Muscle of leg (tissue), 11 donors: ENCODE data around the gene PPP2R1A. TPM values are rescaled to one million over a fixed set of nuclear protein-coding genes. Genes with fewer than 3 reads are reported as not detected.

Source experiments
- DNase-seq: peaks from one replicate; pipeline ENCODE4 v3.0.0; 2013
- H3K27ac ChIP-seq: one replicate; pipeline ENCODE4 v1.5.1; 2013; ENCODE audit warnings: mild to moderate bottlenecking, low read length, control low read depth
- H3K27me3 ChIP-seq: one replicate; pipeline ENCODE4 v1.6.1; 2013; ENCODE audit warnings: low read length; ENCODE audit not compliant: control insufficient read depth, insufficient read depth
- H3K36me3 ChIP-seq: one replicate; pipeline ENCODE4 v1.6.1; 2013; ENCODE audit warnings: low read length; ENCODE audit not compliant: control insufficient read depth, insufficient read depth
- H3K4me1 ChIP-seq: one replicate; pipeline ENCODE4 v1.6.1; 2013; ENCODE audit warnings: low read length; ENCODE audit not compliant: control insufficient read depth, insufficient read depth
- H3K4me3 ChIP-seq: one replicate; pipeline ENCODE4 v1.5.1; 2013; ENCODE audit warnings: low read length, control low read depth
- H3K9me3 ChIP-seq: replicated peaks from 2 replicates; pipeline ENCODE4 v1.6.1; 2013; ENCODE audit warnings: low read depth, low read length; ENCODE audit not compliant: control insufficient read depth
- WGBS: methylation state at CpG from one replicate; pipeline ENCODE4 v1.1.5; 2013; ENCODE audit warnings: missing lambda C conversion rate; ENCODE audit not compliant: insufficient coverage; 5-methylcytosine and 5-hydroxymethylcytosine counted together
- polyA plus RNA-seq, 8 donors: library from polyadenylated mRNA; unstranded; fragments of 120-200 nt; gene quantifications; one replicate each; pipeline versions ENCODE4 v1.2.1 to v1.2.3, GENCODE V29; 2013; ENCODE audit warnings: inconsistent platforms in 1 of 8, low replicate concordance in 1 of 8; ENCODE audit not compliant: insufficient read length in 8 of 8, insufficient read depth in 1 of 8
- total RNA-seq: library from RNA; stranded (reverse); fragments of 120-200 nt; gene quantifications from one replicate; pipeline ENCODE4 v1.2.4, GENCODE V29; 2013

PPP2R1A gene
- total and polyA plus RNA-seq, 9 donors = 136 to 349 (median 306) TPM

DNA sequence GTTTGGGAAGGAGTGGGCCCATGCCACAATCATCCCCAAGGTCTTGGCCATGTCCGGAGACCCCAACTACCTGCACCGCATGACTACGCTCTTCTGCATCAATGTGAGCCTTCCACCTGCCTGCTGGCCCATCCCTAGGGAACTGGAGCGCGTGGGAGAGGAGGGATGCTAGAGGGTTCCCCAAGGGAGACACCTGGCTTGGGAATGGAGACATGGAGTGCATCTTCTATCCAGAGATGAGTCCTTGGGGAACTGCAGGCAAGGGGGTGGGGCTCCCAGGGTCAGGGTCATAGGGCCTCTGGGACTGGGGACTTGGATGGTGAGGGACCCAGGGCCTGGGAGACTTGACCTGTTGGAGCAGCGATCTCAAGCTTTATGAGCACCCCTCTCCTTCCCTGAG is 31.2 kb downstream of the PPP2R1A start:
- H3K4me3 ChIP-seq = no peak overlapping the region
- WGBS = no CpG with 5 or more reads among the region's 6 CpGs
- H3K27ac ChIP-seq = no peak overlapping the region
- H3K36me3 ChIP-seq = peaks cover 91% of the 10 kb centered on the region
- peaks cover 13% of the 10 kb centered on the region for H3K4me1 ChIP-seq
- H3K9me3 ChIP-seq = no peaks in the 10 kb centered on the region
- DNase-seq = no peak
- no peaks in the 10 kb centered on the region for H3K27me3 ChIP-seq

DNA sequence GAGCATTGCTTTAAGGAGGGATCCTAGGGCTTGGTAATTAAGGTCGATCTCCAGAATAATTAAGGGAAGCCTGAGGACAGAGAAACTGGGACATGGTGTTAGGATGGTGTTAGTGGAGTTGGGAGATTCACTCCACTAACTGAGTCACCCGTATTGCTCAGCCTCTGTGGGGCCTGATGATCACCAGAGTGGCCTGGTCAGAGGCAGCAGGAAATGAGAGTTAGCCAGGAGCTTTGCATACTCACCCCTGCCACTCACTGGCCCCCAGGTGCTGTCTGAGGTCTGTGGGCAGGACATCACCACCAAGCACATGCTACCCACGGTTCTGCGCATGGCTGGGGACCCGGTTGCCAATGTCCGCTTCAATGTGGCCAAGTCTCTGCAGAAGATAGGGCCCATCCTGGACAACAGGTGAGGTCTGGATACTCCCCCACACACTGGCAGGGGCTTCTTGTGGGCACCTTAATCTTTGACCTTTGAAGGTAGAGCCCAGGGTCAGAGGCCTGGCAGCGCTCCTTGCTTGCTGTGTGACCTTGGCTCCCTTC is 32.1 kb downstream of the PPP2R1A start:
- H3K4me3 ChIP-seq = no peak overlapping the region
- 97% methylated on average over 6 of the region's 7 CpGs for WGBS
- H3K4me1 ChIP-seq = peaks cover 13% of the 10 kb centered on the region
- H3K36me3 ChIP-seq = peaks cover 92% of the 10 kb centered on the region
- no peaks in the 10 kb centered on the region for H3K27me3 ChIP-seq
- no peaks in the 10 kb centered on the region for H3K9me3 ChIP-seq
- no peak for DNase-seq
- H3K27ac ChIP-seq = no peak overlapping the region

DNA sequence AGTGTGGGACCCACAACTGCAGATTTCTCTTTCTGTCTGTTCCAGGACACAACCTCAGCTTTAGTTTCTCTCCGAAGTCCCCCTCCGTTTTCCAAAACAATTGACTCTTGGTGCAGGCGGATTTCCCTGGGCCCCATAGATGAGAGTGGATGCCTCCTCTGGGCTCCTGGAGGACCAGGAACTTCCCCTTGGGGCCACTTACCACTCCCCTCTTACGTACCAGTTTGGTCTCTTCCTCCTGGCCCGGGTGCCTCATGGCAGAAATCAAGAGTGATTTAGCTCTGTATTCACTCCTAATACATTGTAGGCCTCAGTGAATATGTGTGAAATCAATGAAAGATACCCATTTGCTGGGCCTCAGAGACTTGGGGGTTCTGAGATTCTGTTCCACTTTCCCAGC is 34.4 kb downstream of the PPP2R1A start:
- Histone ChIP-seq H3K4me1 (peaks cover 10% of the 10 kb centered on the region), H3K27me3 (no peaks in the 10 kb centered on the region), H3K4me3 (no peak overlapping the region), H3K27ac (no peak overlapping the region), H3K36me3 (peaks cover 95% of the 10 kb centered on the region), H3K9me3 (no peaks in the 10 kb centered on the region)
- DNase-seq = no peak
- WGBS = 100% methylated on average over 2 of the region's 5 CpGs

DNA sequence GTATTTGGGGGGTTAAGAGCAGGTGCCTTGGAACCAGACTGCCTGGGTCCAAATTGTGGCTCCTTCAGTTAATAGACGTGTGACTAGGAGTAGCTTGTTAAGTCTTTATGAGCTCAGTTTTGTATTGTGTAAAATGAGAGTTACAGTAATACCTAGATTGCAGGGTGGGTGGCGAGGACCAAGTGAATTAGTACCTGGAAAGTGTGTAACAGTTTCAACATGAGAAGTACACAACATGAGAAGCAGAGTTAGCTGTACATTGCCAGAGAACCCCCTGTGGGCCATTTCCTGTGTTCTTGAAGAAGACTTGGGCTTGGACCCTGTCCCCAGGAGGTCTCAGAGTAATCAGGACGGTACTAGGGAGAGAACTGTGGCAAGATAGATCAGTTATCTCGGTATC is 36.8 kb downstream of the PPP2R1A start:
- H3K36me3 ChIP-seq = peaks cover 80% of the 10 kb centered on the region
- H3K27me3 ChIP-seq = no peaks in the 10 kb centered on the region
- no peak overlapping the region for H3K27ac ChIP-seq
- 75% methylated on average over 2 of the region's 4 CpGs for WGBS
- H3K4me1 ChIP-seq = no peaks in the 10 kb centered on the region
- H3K4me3 ChIP-seq = no peak overlapping the region
- no peak for DNase-seq
- H3K9me3 ChIP-seq = no peaks in the 10 kb centered on the region

DNA sequence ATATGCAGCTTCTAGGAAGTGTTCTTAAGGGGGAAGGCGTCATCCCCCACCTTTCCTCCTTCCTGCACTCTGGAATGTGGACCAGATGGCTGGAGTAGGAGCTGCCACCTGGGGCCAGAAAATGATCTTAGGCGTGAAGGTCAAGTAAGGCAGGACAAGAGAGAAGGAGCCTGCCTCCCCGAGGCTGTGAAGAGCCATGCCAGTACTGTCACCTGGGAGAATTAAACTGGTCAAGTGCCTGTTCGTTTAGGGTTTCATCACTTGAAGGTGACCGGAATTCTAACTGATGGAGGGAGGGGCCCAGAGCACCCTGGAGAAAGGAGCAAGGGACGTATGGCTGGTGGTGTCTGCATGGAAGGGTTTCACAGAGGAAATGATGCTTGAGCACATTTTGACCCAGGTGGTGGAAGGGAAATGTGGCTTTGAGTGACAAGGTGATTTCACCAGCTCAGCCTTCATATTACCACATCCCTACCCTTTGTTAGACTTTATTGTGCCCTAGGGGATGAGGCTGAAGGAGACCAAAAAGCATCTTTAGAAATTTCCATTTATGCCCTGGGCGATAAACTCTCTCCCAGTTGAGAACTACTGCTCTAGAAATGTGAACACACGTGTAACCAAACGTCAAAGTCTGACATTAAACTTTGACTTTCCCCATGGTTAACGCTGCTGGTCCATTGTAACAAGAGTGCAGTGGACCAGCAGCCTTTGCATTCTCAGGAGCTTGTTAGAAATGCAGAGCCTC is 37.5 kb downstream of the PPP2R1A start:
- Histone ChIP-seq H3K27ac (no peak overlapping the region), H3K4me1 (no peaks in the 10 kb centered on the region), H3K36me3 (peaks cover 73% of the 10 kb centered on the region), H3K9me3 (no peaks in the 10 kb centered on the region), H3K27me3 (no peaks in the 10 kb centered on the region), H3K4me3 (no peak overlapping the region)
- no peak for DNase-seq
- WGBS = 82% methylated on average over 9 of the region's 10 CpGs

DNA sequence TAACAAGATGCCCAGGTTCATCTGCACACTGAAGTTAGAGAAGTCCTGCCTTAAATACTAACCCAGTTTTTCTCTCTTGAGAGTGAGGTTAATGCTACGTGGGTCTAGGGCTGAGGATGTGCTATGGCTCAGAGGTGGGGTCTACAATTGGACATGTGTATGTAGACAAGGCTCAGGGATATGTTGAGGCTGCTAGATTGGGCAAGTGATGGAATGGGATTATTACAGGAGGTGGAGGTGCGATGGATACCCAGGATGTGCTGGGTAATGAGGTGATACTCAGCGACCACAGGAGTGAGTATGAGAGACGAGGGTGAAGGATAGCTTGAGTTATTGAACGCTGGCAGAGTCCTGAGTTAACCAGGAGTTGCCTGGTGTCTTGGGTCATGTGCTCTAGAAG is 38.1 kb downstream of the PPP2R1A start:
- Histone ChIP-seq H3K27ac (no peak overlapping the region), H3K4me1 (no peaks in the 10 kb centered on the region), H3K27me3 (no peaks in the 10 kb centered on the region), H3K4me3 (no peak overlapping the region), H3K9me3 (no peaks in the 10 kb centered on the region), H3K36me3 (peaks cover 68% of the 10 kb centered on the region)
- no peak for DNase-seq
- 85% methylated on average over 5 of the region's 5 CpGs for WGBS

DNA sequence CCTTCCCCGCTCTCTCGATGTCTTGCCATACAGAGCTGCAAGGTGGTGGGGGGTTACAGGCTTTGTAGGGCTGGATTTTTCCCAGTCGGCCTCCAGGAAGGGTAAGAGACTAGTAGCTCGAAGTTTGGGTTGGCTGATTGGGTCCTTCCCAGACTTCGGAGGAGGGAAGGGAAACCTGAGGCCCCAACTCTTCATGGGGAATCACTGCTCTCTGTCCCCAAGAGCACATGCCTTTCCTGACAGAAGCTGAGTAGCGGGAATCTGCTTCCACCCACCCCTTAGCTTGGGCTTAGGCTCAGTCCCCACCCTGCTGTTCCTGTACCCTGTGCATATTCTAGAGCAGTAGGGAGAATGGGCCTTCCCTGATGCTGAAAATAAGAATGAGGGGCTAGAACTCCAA is 39.7 kb downstream of the PPP2R1A start:
- Histone ChIP-seq H3K27ac (no peak overlapping the region), H3K4me3 (no peak overlapping the region), H3K27me3 (no peaks in the 10 kb centered on the region), H3K36me3 (peaks cover 54% of the 10 kb centered on the region), H3K4me1 (no peaks in the 10 kb centered on the region), H3K9me3 (no peaks in the 10 kb centered on the region)
- WGBS = 89% methylated on average over 2 of the region's 6 CpGs
- DNase-seq = no peak

DNA sequence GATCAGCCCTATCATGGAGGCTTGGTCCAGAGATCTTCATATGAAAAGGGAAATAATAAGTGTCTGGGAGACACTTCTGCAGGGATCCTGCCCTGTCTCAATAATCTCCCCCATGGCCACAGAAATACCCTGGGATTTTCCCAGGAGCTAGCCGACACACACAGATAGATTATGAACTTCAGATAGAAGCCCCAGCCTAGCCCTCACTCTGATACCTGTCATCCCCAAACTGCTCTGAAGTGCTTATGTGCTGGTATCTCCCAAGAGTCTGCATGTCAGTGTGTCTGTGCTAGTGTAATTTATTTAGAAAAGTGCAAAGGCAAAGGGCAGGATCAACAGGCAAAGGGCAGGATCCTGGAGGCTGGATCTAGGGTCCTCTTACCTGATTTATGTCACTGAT is 40.8 kb downstream of the PPP2R1A start:
- Histone ChIP-seq H3K27ac (no peak overlapping the region), H3K36me3 (peaks cover 43% of the 10 kb centered on the region), H3K27me3 (no peaks in the 10 kb centered on the region), H3K9me3 (no peaks in the 10 kb centered on the region), H3K4me1 (no peaks in the 10 kb centered on the region), H3K4me3 (no peak overlapping the region)
- WGBS = 100% methylated on average over 1 of the region's 1 CpG
- no peak for DNase-seq

DNA sequence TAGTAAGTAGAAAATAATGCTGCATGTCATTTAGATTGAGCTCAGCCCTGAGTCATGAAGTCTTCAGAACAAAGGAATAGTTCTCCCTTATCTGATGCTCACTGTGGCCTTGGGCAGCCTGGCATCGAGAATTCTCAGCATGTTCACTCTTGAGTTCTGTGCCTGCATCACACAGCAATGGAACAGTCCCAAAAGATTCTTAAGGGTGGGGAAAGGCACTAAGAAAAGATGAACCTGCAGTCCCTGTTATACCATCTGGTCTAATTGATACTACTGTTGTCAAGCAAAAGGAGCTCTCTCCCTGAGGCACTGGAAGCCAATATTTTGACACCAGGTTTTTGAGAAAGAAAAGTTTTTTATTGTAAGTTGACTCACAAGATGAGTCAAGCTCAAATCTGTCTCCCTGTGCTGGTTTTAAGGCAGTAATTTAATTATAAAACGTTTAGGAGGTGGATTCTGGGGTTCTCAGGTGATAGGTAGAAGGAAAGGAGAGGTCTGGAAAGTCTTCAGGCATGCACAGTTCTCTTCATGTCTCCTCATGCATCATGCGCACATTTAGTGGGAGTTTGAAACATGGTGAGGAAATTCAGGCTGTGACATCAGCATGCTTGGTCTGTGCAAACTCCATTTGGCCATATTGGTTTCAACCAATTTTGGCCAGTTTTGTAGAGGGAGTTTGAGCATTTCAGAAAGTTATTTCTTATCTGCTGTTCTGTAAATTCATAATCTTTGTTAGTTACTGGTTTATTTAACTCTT is 41.5 kb downstream of the PPP2R1A start:
- Histone ChIP-seq H3K9me3 (no peaks in the 10 kb centered on the region), H3K4me3 (no peak overlapping the region), H3K4me1 (no peaks in the 10 kb centered on the region), H3K36me3 (peaks cover 36% of the 10 kb centered on the region), H3K27me3 (no peaks in the 10 kb centered on the region), H3K27ac (no peak overlapping the region)
- DNase-seq = no peak
- 90% methylated on average over 3 of the region's 3 CpGs for WGBS

DNA sequence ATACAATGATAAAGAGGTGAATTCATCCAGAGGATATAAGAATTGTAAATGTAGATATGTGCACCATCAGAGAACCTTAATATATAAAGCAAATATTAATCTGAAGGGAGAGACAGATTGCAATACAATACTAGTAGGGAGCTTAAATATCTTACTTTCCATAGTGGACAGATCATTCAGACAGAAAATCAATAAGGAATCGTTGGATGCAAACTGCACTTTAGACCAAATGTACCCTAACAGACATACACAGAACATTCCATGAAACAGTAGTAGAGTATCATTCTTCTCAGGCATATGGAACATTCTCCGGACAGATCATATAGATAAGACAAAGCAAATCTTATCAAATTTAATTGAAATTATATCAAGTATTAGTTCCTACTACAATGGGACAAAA is 44.6 kb downstream of the PPP2R1A start:
- Histone ChIP-seq H3K36me3 (peaks cover 9% of the 10 kb centered on the region), H3K4me1 (no peaks in the 10 kb centered on the region), H3K4me3 (no peak overlapping the region), H3K9me3 (no peaks in the 10 kb centered on the region), H3K27me3 (no peaks in the 10 kb centered on the region), H3K27ac (no peak overlapping the region)
- no peak for DNase-seq
- WGBS = no CpG with 5 or more reads among the region's 2 CpGs
